HFFc6 (cell line): ENCODE measurements around the gene UNC13D. TPM values are rescaled to one million over a fixed set of nuclear protein-coding genes. Genes with fewer than 3 reads are reported as not detected.

Source experiments
- DNase-seq: peaks from one replicate; pipeline ENCODE4 v3.0.0-alpha.2; 2018
- H3K27ac Mint-ChIP-seq: 2 replicates; pipeline ENCODE4 v1.8.0; 2020; ENCODE audit warnings: mild to moderate bottlenecking, mixed read lengths
- H3K27me3 Mint-ChIP-seq: 2 replicates; pipeline ENCODE4 v1.8.0; 2021; ENCODE audit warnings: mild to moderate bottlenecking, moderate library complexity, mixed read lengths; ENCODE audit not compliant: insufficient read depth
- H3K36me3 Mint-ChIP-seq: 2 replicates; pipeline ENCODE4 v1.8.0; 2021; ENCODE audit warnings: low read depth, mixed read lengths
- H3K4me1 Mint-ChIP-seq: 2 replicates; pipeline ENCODE4 v1.8.0; 2020; ENCODE audit warnings: low read depth, mixed read lengths
- H3K4me3 Mint-ChIP-seq: 2 replicates; pipeline ENCODE4 v1.8.0; 2020; ENCODE audit warnings: mild to moderate bottlenecking, moderate library complexity, mixed read lengths
- H3K9me3 Mint-ChIP-seq: 2 replicates; pipeline ENCODE4 v1.8.0; 2020; ENCODE audit warnings: mild to moderate bottlenecking, mixed read lengths
- total RNA-seq, 6 experiments: library from RNA; stranded (reverse); fragmentation: NEBNext Ultra II Directional; extraction: Animal tissue kit (Norgen Biotek cat#: 25700); gene quantifications; 2 replicates in 1 of 6; 3 replicates in 5 of 6; pipeline ENCODE4 v1.2.3, GENCODE V29; 2021
- TF ChIP-seq, protein P1 (sequence below): fragments of 200-600 bp; sonication (generic); IDR thresholded peaks from 2 replicates; pipeline ENCODE4 v1.5.0; 2021; ENCODE audit warnings: antibody characterized with exemption, mild to moderate bottlenecking

Gene UNC13D
- total RNA-seq, 6 experiments from 2014 or later: 0.17 to 0.78 (median 0.24) TPM

DNA sequence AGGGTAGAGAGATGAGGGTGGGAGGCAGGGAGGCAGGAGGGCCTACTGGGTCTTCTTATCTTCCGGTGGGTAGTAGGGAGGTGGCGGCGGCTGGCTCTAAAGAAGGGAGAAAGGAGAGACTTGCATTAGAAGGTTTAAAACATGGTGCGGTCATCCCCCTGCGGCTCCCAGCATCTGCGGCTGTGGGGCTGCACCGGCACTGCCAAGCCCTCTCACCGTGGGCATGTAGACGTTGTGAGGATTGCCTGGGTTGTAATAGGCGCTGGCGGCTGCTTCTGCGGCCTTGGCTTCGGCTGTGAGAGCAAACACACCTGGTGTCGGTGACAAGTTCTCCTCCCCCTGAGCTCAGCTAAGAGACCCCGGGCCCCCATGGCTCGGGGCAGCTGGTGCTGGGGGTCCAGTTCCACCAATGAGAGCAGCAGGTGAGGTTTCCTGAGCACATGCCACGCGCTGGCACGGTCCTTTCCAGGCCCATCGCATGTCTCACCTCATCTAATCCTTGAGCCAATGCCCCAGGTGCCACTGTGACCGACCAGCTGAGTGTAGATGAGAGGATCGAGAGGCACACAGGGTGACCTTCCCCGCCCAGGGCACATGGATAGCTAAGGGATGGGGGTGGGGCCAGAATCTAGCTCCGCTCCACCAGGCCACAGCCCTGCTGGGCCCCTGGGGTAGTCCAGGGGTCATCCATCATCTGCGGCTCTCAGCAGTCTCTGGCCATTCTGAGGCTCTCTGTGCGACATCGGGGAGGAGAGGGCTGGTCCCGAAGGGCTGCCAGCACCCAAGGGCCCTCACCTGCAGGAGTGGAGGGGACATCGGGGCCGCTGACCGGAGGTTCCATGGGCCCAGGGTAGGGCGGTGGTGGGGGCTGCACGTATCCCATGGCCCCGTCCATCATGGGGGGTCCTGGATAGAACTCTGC lies 2.7 kb upstream of the UNC13D start:
- no peak for DNase-seq

DNA sequence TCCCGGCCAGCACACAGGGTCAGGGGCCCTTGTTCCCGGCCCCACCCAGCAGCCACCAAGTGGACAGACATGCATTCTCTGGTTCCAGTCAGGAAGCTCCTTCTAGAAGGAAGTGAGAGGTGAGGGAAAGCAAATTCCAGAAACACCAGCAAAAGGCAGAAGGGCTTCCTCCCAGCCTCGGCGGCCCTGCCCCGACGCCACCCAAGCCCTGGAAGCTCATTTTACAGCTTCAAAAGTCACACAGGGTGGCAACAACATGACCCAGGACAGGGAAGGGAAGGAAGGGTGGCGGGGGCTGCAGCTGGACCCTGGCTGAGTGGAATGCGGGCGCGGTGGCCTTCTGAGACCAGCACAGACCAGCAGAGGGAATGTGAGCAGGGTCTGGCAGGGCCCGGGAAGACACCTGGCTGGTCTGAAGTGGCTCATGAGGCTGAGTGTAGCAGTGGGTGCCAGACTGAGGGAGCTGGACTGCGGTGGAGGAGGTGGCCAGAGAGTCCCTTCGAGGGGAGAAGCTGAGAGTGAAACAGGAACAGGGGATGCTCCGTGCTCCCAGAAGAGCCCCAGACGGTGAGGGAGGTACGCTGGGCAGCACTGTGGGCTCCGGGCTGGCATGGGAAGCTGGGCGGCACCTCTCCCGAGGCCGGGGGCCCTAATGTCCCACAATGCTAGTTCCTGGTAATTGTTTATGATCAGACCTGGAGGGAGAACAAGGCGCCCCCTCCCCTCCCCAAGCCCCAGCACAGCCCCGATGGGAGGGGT lies 1.9 kb upstream of the UNC13D start:
- Mint-ChIP-seq H3K4me3 (no peak overlapping the region), H3K36me3 (peaks cover 8% of the 10 kb centered on the region), H3K27ac (no peak overlapping the region), H3K4me1 (peaks cover 5% of the 10 kb centered on the region; the same call in 1 of the 2 replicates), H3K27me3 (no peaks in the 10 kb centered on the region), H3K9me3 (no peaks in the 10 kb centered on the region)
- DNase-seq: no peak
- TF ChIP-seq, protein P1, sequence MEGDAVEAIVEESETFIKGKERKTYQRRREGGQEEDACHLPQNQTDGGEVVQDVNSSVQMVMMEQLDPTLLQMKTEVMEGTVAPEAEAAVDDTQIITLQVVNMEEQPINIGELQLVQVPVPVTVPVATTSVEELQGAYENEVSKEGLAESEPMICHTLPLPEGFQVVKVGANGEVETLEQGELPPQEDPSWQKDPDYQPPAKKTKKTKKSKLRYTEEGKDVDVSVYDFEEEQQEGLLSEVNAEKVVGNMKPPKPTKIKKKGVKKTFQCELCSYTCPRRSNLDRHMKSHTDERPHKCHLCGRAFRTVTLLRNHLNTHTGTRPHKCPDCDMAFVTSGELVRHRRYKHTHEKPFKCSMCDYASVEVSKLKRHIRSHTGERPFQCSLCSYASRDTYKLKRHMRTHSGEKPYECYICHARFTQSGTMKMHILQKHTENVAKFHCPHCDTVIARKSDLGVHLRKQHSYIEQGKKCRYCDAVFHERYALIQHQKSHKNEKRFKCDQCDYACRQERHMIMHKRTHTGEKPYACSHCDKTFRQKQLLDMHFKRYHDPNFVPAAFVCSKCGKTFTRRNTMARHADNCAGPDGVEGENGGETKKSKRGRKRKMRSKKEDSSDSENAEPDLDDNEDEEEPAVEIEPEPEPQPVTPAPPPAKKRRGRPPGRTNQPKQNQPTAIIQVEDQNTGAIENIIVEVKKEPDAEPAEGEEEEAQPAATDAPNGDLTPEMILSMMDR: no peak

More for the DNA sequence above, 2.7 kb upstream of the UNC13D start:
- no peaks in the 10 kb centered on the region for H3K27me3 Mint-ChIP-seq
- no peak overlapping the region for H3K4me3 Mint-ChIP-seq
- H3K4me1 Mint-ChIP-seq: peaks cover 5% of the 10 kb centered on the region; the same call in 1 of the 2 replicates
- no peaks in the 10 kb centered on the region for H3K9me3 Mint-ChIP-seq
- H3K36me3 Mint-ChIP-seq: peaks cover 8% of the 10 kb centered on the region
- TF ChIP-seq, protein P1: no peak
- H3K27ac Mint-ChIP-seq: no peak overlapping the region

DNA sequence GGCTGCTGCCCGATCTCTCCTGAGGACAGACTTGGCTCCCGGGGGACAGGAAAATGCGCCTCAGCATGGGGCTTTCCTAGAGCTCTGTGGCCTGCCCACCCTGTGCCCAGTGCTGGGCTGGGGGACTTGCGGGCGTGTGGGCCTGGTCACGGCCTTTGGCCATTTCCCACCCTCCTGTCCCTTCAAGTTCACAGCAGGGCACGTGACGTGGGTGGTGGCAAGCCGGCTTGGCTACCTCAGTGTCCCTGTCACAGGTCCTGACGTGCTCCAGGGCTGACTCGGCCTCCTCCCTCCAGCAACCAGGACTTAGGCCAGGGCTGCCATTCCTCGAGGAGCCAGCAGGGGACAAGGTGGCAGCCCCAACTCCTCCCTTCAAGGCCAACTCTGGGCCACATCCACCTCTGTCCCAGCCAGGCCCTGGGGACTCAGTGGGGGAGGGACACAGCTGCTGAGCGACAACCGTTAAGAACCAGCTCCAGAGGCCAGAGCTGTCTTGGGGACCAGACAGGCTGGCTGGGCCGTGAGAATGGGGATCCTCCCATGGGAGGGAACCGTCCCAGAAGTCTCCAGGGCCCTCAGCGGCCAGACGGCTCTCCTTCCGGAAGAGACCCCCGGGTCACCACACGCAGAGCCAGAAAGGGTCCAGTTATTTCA lies 981 bp upstream of the UNC13D start:
- Mint-ChIP-seq H3K27me3 (no peaks in the 10 kb centered on the region), H3K4me3 (no peak overlapping the region), H3K36me3 (peaks cover 8% of the 10 kb centered on the region), H3K9me3 (no peaks in the 10 kb centered on the region), H3K4me1 (peaks cover 5% of the 10 kb centered on the region; the same call in 1 of the 2 replicates), H3K27ac (no peak overlapping the region)
- peak; percentile 54 for DNase-seq
- TF ChIP-seq, protein P1: peak; percentile 83

DNA sequence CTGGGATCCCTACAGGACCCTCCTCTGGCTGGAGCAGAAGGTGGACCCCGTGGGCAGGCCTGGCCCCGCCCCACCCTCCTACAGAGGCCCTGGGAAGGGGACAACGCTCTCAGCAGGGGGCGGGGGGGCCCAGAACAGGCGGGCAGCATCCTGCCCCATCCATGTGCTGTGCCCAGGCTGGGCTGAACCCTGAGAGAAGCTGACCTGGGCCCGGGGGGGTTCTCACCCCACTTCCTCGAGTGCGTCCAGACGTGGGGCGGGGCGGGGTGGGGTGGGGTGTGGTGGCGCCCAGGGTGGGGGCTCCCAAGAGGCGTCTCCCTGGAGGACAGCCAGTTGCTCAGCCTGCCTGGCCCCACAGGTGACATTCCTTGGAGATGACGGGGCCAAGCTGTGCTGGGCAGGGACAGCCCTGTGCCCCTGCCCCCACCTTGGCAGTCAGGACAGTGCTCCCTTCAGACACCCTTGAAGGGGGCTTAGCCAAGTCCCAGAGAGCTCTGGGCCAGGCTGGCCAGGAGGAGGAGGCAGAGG lies 390 bp upstream of the UNC13D start:
- peaks cover 5% of the 10 kb centered on the region; the same call in 1 of the 2 replicates for H3K4me1 Mint-ChIP-seq
- no peak overlapping the region for H3K4me3 Mint-ChIP-seq
- no peak overlapping the region for H3K27ac Mint-ChIP-seq
- H3K9me3 Mint-ChIP-seq: no peaks in the 10 kb centered on the region
- no peak for DNase-seq
- TF ChIP-seq, protein P1: no peak
- peaks cover 8% of the 10 kb centered on the region for H3K36me3 Mint-ChIP-seq
- H3K27me3 Mint-ChIP-seq: no peaks in the 10 kb centered on the region

DNA sequence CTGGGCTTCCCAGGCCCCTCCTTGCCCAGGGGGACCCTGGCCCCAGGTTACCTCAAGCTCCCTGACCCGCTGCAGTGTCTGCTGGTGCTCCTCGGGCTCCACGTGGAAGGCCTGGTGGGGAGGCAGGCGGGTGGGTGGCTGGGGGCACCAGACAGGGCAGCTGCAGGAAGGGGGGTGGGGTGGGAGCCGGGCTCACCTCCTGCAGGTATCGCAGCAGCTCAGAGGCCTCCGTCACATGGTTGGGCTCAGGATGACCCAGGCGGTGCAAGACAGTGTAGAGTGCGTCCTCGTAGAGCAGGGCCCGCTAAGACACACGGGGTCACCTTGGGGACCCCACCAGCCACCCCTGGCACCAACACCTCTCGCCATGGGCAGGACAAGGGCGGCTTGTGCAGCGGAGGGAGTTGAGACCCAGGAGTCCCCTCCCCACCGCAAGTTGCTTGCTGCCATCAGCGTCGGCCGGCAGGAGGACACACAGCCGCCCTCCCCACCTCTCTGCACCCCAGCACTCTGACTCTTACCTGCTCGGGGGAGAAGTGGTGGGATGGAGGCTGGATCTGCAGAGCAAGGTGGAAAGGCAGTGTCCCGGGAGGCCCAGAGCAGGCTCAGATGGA lies 1.1 kb downstream of the UNC13D start:
- H3K4me1 Mint-ChIP-seq: peaks cover 5% of the 10 kb centered on the region; the same call in 1 of the 2 replicates
- no peak for DNase-seq
- H3K4me3 Mint-ChIP-seq: no peak overlapping the region

More for the DNA sequence above, 1.1 kb downstream of the UNC13D start:
- TF ChIP-seq, protein P1: no peak
- no peaks in the 10 kb centered on the region for H3K9me3 Mint-ChIP-seq
- H3K36me3 Mint-ChIP-seq: no peaks in the 10 kb centered on the region; the same call in 1 of the 2 replicates
- H3K27me3 Mint-ChIP-seq: peaks cover 2% of the 10 kb centered on the region; the same call in 1 of the 2 replicates
- no peak overlapping the region for H3K27ac Mint-ChIP-seq
